NCI-H2171 treated with DMSO at 0.1 percent for 48 hours (cell line): ENCODE measurements around the gene RSBN1L.

Source experiments
- DNase-seq: peaks from one replicate; lab custom pipeline; 2025; lab: John Stamatoyannopoulos, UW

The RSBN1L gene

DNA sequence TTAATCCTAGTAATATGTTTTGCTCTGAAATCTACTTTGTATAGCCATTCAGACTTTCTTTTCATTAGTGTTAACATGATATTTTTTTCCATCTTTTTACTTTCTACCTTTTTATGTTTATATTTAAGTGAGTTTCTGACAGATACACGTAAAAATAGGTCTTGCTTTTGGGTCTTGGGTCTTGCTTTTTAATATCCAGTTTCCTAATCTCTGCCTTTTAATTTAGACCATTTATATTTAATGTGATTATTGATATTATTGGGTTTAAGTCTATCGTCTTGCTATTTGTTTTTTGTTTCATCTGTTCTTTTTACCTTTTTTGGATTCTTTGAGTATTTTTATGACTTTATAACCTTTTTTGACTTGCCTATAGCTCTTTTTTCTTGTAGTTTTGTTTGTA, 110.2 kb downstream of the RSBN1L start:
- DNase-seq, result no peak

DNA sequence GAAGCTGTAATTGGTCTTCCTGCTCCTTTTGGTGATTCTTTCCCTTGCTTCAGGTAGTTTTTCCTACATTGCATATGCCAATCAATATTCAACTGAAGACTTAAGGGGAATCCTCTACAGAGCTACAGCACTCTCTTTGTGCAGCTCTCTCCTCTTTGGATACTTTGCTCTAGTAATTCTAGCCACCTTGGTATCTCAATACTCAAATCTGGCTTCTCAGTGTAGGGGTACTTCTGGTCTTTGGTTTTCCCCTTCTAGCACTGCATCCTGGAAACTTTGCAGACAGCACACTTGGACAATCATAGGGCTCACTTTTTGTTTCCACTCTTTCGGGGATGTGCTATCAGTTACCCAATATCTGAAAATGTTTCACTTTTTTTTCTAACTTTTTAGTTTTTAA, 112.3 kb downstream of the RSBN1L start:
- no peak for DNase-seq

DNA sequence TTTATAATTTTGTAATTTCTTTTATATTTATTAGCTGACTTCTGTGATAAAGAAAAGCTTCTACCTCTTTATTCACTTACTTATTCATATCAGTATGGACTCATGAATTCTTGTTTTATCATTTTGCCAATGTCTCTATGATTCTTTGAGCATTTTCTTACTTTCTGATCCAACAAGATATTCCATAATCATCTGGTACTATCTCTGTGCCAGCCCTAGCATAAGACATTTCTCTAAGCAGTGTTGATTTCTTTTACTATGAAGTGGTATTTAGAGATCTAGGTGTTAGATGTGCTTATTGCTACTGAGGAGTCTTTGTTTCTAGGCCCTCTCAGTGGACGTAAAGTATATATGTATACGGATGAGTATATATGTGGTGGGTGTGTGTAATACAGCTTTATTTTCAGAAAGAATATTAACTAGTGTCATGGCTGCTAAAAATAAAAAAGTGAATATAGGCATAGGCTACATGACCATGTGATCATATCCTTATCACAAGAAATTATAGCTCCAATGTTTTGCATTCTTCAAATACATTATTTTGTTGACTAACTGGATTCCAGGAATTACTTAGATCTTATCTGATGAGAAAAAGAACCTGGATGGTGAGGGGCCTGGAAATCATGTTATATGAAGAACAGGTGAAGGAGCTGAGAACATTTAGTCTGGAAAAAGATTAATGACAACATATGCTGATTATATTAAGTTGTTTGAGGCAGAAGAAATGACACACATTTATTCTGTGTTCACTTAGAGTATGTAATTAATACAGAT, 115.4 kb downstream of the RSBN1L start:
- no peak for DNase-seq

DNA sequence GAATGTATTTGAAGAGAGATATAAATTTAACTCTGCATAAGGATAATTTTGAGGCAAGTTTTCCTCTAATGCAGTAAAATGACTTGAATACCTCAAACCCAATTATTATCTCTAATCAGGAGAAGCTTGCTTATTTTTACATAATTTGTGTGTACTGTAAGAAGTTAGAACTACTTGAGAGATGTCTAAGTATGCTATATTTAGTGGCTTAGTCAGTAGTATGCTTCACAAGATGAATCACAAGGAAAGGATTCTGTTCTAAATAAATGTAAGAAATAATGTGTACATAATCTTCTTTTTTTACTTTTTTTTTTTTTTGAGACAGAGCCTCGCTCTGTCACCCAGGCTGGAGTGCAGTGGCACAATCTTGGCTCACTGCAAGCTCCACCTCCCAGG, 116.0 kb downstream of the RSBN1L start:
- DNase-seq, result no peak

DNA sequence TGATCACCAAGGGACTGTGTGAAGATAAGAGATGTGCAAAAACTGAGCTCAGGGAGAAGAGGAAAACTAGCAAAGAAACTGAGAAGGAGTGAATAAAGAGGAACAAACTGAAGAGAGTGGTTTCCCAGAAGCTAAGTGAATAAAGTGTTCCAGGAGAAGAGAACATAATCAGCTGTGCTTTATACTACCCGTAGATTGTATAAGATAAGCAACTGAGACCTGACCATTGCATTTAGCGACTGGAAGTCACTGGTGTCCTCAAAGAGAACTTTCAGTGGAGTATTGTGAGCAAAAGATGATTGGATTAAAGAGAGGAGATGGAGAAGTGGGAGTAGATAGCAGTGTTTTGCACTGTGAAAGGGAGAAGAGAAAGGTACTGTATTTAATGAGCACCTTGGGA, 116.9 kb downstream of the RSBN1L start:
- DNase-seq, result no peak

DNA sequence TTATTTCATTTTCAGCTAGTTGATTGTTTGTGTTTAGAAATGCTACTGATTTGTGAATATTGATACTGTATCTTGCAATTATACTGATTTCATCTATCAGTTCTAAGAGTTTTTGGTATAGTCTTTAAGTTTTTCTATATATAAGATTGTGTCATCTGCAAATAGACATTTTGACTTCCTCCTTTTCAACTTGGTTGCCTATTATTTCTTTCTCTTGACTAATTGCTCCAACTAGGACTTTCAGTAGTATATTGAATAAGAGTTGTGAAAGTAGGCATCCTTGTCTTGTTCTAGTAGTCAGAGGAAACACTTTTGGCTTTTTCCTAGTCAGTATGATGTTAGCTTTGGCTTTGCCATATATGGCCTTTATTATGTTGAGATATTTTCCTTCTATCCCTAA, 122.8 kb downstream of the RSBN1L start:
- no peak for DNase-seq

DNA sequence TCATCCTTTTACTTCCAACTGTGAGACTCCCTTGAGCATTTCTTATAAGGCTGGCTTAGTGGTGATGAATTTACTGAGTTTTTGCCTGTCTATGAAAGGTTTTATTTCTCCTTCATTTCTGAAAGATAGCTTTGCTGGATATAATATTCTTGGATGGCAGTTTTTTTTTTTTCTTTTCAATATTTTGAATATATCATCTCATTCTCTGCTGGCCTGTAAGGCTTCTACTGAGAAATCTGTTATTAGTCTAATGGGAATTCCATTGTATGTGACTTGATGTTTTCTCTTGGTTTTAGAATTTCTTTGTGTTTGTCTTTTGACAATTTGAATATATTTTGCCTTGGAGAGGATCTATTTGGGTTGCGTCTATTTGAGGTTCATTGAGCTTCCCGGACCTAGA, 124.7 kb downstream of the RSBN1L start:
- no peak for DNase-seq

DNA sequence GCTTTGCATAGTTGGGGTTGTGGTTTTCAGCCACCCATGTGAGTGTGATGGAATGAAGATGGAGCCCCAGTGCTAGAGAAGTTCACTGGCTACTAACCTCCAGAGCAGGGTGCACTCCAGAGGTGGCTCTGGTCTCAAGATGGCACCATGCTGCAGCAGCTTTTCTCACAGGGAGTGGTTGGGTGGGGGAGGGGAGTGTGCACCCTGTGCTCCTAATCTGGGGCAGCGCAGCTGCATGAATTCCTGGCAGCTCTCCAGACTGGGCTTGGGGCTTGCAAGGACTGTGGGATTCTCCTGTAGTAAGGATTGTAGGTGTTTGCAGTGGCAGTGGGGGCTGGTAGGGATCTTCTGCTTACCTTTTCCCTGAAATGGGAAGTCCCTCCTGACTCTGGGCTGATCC, 126.0 kb downstream of the RSBN1L start:
- DNase-seq, result no peak

DNA sequence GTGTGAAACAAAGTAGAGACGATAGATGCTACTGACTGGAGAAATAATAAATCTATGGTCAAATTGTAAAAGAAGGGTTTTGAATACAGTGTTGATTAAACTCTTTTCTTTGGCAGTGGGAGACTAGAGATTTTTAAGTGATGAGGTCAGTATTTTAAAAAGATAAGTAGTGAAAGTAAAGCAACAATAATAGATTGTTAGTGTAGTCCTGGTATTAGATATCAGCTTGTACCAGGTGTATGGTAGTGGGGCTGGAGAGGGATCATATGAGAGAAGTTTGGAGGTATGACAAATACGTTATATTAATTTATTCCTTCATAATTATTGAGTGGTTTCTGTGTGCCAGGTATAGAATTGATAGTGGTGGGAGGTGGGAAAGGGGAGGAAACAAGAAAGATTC, 127.5 kb downstream of the RSBN1L start:
- DNase-seq, result no peak

DNA sequence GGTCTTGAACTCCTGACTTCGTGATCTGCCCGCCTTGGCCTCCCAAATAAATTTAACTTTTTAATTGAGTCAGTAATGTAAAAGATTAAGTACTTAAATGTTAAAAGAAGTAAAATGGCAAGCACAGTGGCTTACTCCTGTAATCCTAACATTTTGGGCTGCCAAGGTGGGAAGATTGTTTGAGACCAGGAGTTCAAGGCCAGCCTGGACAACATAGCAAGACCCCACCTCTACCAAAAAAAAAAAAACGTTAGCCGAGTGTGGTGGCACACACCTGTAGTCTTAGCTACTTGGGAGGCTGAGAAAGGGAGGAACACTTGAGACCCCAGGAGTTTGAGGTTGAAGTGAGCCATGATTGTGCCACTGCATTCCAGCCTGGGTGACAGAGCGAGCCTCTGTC, 128.4 kb downstream of the RSBN1L start:
- no peak for DNase-seq

DNA sequence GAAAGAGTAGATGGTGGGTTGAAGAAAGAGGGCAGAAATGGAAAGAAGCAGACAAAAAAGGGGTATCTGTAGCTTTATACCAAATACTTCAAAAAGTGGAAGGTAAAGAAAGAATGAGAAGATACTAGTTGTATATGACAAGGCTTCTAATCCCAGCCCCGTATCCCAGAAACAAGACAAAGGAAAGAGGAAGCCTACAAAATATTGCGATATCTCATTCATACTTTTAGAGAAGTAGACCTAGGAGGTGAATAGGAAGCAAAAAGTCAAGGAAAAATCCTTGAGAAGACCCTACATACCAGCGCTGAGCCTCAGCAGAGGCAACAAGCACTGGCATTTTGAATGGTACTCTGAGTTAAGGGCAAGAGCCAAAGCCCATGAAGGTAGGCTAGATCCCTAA, 128.9 kb downstream of the RSBN1L start:
- no peak for DNase-seq

DNA sequence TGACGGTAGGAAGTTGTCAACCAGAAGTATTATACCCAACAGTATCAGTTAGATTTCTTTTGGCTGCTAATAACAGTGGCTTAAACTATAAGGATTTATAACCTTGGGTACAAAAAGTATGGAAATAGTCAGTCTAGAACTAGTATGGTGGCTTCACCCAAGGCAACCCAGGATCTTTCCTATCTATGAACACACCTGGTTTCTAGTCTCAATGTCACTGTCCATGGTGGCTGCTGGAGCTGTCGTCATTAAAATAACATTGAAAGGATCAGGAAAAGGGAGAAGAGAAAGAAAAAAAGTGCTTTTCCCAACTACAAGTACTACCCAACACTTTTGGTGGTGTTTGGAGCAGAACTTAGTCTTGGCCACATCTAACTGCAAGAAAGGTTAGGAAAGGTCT, 130.0 kb downstream of the RSBN1L start:
- DNase-seq, result no peak

DNA sequence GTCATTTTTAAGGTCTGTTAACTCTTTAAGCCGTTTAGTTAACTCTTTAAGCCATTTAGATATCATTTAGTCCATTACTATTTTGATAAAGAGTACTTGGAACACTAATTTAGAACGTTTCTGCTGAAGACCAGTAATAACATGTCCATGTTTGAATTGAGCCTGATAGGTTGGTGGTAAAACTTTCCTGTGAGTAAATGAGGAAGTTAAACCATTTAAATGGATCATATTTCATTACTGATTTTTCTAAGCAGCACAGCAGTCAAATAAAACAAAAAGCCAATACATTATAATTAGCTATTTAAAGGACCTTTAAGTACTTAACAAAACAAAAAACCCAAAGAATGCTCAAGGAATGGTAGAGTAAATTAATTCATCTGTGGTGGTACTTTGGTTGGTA, 131.7 kb downstream of the RSBN1L start:
- no peak for DNase-seq

DNA sequence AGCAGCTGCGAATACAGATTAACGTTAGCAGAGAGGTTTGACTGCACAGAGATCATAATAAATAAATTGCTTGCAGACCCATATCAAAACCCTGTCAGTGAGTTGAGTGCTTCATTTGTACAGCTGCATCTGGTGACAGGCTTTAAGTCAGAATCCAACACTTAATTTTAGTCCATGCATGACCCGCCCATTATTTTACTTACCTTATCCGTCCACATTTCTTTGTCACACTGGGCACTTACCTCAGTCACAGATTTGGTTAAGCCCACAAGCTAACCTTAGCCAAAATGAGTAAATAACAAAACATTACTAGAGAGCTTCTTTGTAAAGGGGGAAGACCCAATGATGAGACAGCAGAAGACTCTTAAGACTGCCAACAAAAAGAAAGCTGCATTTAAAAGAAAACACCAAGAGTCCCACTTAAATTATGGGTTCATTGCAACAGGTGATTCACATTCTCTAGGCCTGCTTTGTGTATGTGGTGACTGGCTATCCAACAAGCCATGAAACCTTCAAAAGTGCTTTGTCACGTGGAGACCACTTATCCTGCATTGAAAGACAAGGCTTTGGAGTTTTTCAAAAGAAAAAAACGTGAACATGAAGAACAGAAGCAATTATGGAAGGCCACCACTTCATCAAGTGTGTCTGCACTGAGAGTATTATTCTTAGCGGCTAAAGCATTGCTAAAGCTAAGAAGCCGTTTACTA, 134.5 kb downstream of the RSBN1L start:
- DNase-seq, result no peak

DNA sequence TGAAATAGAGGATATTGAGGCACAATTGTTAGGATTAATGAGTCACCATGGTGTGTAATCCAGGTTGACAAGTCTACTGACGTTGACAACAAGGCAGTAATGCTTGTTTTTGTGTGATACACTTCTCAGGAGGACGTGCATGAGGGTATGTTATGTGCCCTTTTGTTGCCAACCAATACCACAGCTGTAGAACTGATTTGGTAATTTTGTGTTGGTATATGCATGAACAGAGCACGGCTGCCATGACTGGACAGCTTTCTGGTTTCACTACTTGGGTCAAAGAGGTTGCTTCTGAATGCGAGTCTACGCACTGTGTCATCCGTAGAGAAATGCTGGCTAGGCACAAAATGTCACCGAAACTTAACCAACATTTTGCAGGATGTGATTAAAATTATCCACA, 135.2 kb downstream of the RSBN1L start:
- DNase-seq, result no peak

DNA sequence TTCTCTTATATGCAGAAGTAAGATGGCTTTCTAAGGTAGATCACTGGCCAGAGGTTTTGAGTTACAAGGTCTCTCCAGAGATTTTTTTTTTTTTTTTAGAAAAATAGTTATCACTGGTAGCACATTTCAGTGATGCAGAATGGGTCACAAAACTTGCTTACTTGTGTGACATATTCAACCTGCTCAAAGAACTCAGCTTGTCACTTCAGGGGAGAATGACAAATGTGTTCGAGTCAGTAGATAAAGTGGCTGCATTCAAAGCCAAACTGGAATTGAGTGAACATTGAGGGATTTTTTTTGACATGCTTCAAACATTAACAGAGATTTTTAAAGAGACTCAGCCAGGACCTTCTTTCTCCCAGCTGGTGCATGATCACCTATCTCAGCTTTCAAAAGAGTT, 135.7 kb downstream of the RSBN1L start:
- DNase-seq, result no peak
